Uterus (tissue), 4 donors: ENCODE results near the gene NCKAP1. TPM values are rescaled to one million over a fixed set of nuclear protein-coding genes. Genes with fewer than 3 reads are reported as not detected.

Source experiments
- DNase-seq, 2 donors: peaks; one replicate each; pipeline ENCODE4 v3.0.0-alpha.2; 2019 to 2020
- H3K27ac ChIP-seq, 2 donors: fragments of 200-600 bp; sonication (generic); 1 replicate in 1 of 2; 2 replicates in 1 of 2; pipeline ENCODE4 v1.5.1; 2016 to 2018
- H3K27me3 ChIP-seq, 2 donors: fragments of 200-600 bp; sonication (generic); one replicate each; pipeline ENCODE4 v1.5.1; 2018 to 2019; ENCODE audit warnings: control low read depth in 1 of 2
- H3K36me3 ChIP-seq, 2 donors: fragments of 200-600 bp; sonication (generic); one replicate each; pipeline ENCODE4 v1.5.1; 2019; ENCODE audit warnings: control low read depth in 1 of 2
- H3K4me1 ChIP-seq, 2 donors: fragments of 200-600 bp; sonication (generic); one replicate each; pipeline ENCODE4 v1.5.1; 2018 to 2019; ENCODE audit warnings: control low read depth in 1 of 2
- H3K4me3 ChIP-seq, 2 donors: fragments of 200-600 bp; sonication (generic); 1 replicate in 1 of 2; 2 replicates in 1 of 2; pipeline ENCODE4 v1.5.1; 2018 to 2019; ENCODE audit warnings: mild to moderate bottlenecking in 1 of 2
- H3K9me3 ChIP-seq, 2 donors: fragments of 200-600 bp; sonication (generic); one replicate each; pipeline ENCODE4 v1.5.1; 2019; ENCODE audit warnings: control low read depth in 1 of 2
- POLR2A ChIP-seq, 2 donors: fragments of 450-650 bp; IDR thresholded peaks; one replicate each; pipeline ENCODE4 v1.6.1; 2016; ENCODE audit warnings: antibody characterized with exemption in 2 of 2, mild to moderate bottlenecking in 1 of 2, moderate library complexity in 1 of 2
- intact Hi-C: fragments of 100-400 bp; cut with DNase I; formaldehyde crosslinking; loops from one replicate; pipeline ENCODE4 v1.15.1; 2023; ENCODE audit warnings: low total_unique reads
- total RNA-seq, 4 donors: library from RNA; depleted of rRNA in 3 of 4; stranded (reverse); fragments of >200 nt in 3 of 4; gene quantifications; one replicate each; pipeline versions ENCODE4 v1.1.0 to v1.2.4, GENCODE V29; 2014 to 2023
- TF ChIP-seq, protein P1 (sequence below), 4 experiments: fragments of 200-600 bp in 2 of 4; fragments of 450-650 bp in 2 of 4; sonication (generic) in 2 of 4; IDR thresholded peaks; one replicate each; pipeline ENCODE4 v1.5.1; 2016 to 2019; ENCODE audit warnings: antibody characterized with exemption in 4 of 4, mild to moderate bottlenecking in 2 of 4, moderate library complexity in 1 of 4
- donor health status: DM: yes; HTN: yes; CAD: no.

Gene NCKAP1
- total RNA-seq, 4 donors from 2014 or later = 55.3 to 284 (median 167) TPM

DNA sequence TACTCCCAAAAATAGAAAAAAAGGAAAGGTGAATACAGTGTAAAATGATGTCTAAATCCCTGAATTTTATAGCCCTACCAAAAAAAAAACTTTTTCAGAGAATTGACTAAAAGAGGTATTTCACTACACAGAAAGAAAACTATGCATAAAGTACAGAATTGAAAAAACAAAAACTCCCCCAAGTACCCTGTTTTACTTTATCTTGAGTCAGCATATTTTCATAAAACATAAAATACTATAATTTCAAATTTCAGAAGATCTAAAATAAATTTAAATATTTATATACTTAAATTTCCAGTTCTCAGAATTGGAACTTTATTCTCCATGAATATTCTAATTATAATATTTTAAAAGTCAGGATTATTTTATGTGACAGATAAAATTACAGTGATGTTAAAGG, 10.1 kb downstream of the NCKAP1 start:
- DNase-seq = no peak
- Histone ChIP-seq H3K27ac (no peak overlapping the region), H3K9me3 (no peaks in the 10 kb centered on the region), H3K4me1 (peaks cover 0 to 25% of the 10 kb centered on the region in 2 donors), H3K27me3 (no peaks in the 10 kb centered on the region), H3K4me3 (no peak overlapping the region), H3K36me3 (no peaks in the 10 kb centered on the region)
- intact Hi-C loops = no loop called here
- TF ChIP-seq, protein P1, sequence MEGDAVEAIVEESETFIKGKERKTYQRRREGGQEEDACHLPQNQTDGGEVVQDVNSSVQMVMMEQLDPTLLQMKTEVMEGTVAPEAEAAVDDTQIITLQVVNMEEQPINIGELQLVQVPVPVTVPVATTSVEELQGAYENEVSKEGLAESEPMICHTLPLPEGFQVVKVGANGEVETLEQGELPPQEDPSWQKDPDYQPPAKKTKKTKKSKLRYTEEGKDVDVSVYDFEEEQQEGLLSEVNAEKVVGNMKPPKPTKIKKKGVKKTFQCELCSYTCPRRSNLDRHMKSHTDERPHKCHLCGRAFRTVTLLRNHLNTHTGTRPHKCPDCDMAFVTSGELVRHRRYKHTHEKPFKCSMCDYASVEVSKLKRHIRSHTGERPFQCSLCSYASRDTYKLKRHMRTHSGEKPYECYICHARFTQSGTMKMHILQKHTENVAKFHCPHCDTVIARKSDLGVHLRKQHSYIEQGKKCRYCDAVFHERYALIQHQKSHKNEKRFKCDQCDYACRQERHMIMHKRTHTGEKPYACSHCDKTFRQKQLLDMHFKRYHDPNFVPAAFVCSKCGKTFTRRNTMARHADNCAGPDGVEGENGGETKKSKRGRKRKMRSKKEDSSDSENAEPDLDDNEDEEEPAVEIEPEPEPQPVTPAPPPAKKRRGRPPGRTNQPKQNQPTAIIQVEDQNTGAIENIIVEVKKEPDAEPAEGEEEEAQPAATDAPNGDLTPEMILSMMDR (IDR thresholded peaks at IDR 0.05) = no peak
- no peak for TF ChIP-seq POLR2A (IDR thresholded peaks at IDR 0.05)

DNA sequence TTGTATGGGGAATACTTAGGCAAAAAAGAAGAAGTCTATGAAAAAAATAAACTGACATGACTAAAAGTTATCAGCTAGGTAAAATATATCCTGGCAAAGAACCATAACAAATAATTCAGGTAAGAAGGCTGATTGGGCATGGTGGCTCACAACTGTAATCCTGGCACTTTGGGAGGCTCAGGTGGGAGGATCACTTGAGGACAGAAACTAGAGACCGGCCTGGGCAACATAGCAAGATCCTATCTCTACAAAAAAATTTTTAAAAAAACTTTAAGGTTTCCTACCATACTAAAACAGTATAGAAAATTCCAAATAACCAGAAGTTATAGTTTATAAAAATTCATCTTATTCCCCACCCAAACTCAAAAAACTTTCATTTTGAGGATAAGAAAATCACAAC, 10.8 kb downstream of the NCKAP1 start:
- H3K4me3 ChIP-seq = no peak overlapping the region
- DNase-seq = no peak
- H3K9me3 ChIP-seq = no peaks in the 10 kb centered on the region
- intact Hi-C loops = no loop called here
- H3K36me3 ChIP-seq = no peaks in the 10 kb centered on the region
- no peak overlapping the region for H3K27ac ChIP-seq
- no peaks in the 10 kb centered on the region for H3K27me3 ChIP-seq
- TF ChIP-seq, protein P1 (IDR thresholded peaks at IDR 0.05) = no peak
- no peak for TF ChIP-seq POLR2A (IDR thresholded peaks at IDR 0.05)
- peaks cover 0 to 25% of the 10 kb centered on the region in 2 donors for H3K4me1 ChIP-seq

- H3K27me3 ChIP-seq = no peaks in the 10 kb centered on the region
- H3K4me1 ChIP-seq = peaks cover 0 to 25% of the 10 kb centered on the region in 2 donors
- no peak overlapping the region for H3K4me3 ChIP-seq
- DNase-seq = no peak
- no peak for TF ChIP-seq POLR2A (IDR thresholded peaks at IDR 0.05)
- no peaks in the 10 kb centered on the region for H3K9me3 ChIP-seq
- no peaks in the 10 kb centered on the region for H3K36me3 ChIP-seq
- intact Hi-C loops = no loop called here
- no peak overlapping the region for H3K27ac ChIP-seq
Observed at GRCh38 chr2:183026424-183026823, 11.8 kb downstream of the NCKAP1 start.

DNA sequence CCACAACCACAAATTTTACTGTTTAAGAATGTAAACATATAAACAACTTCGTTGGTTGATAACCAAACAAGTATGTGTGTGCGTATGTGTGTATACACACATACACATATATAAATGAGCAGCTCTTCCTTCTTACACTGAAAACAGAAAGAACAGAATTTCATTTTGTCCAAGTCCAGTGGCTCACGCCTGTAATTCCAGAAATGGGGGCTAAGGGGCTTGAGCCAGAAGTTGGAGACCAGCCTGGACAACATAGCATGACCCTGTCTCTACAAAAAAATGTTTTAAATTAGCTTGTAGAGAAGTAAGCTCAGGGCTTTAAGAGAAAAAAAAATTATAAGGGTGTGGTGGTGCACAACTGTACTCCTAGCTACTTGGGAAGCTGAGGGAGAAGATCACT, 12.3 kb downstream of the NCKAP1 start:
- no peaks in the 10 kb centered on the region for H3K27me3 ChIP-seq
- DNase-seq = no peak
- H3K4me3 ChIP-seq = no peak overlapping the region
- no peaks in the 10 kb centered on the region for H3K9me3 ChIP-seq
- peaks cover 0 to 25% of the 10 kb centered on the region in 2 donors for H3K4me1 ChIP-seq
- no peaks in the 10 kb centered on the region for H3K36me3 ChIP-seq
- TF ChIP-seq, protein P1 (IDR thresholded peaks at IDR 0.05) = no peak
- TF ChIP-seq POLR2A (IDR thresholded peaks at IDR 0.05) = no peak
- no peak overlapping the region for H3K27ac ChIP-seq
- intact Hi-C loops = no loop called here

GRCh38 chr2:183024339-183025095, 13.7 kb downstream of the NCKAP1 start:
- Histone ChIP-seq H3K27me3 (no peaks in the 10 kb centered on the region), H3K36me3 (no peaks in the 10 kb centered on the region), H3K9me3 (no peaks in the 10 kb centered on the region), H3K4me1 (peaks cover 0 to 18% of the 10 kb centered on the region in 2 donors), H3K27ac (no peak overlapping the region), H3K4me3 (no peak overlapping the region)
- TF ChIP-seq POLR2A (IDR thresholded peaks at IDR 0.05) = no peak
- TF ChIP-seq, protein P1 (IDR thresholded peaks at IDR 0.05) = no peak
- no peak for DNase-seq
- intact Hi-C loops = no loop called here
